GM10266 (cell line): ENCODE results near the gene METTL9.
"Not testable (repeated sequence)": the region's sequence is repeated elsewhere in the genome, so short reads cannot be mapped to it uniquely, and the experiment has no call there.

ENCODE experiments used
- DNase-seq: peaks from one replicate; pipeline ENCODE4 v3.0.0; 2012; ENCODE audit errors: extremely low spot score
- CTCF ChIP-seq: IDR thresholded peaks from 2 replicates; pipeline ENCODE4 v1.5.1; 2012; ENCODE audit warnings: mild to moderate bottlenecking, low read depth; ENCODE audit not compliant: control insufficient read depth, insufficient read depth; ENCODE audit errors: missing control alignments

Gene METTL9

GRCh38 chr16:21574372-21574771 is 25.0 kb upstream of the METTL9 start:
- no peak for DNase-seq
- TF ChIP-seq CTCF, result no peak

- DNase-seq, result not testable (repeated sequence)
These were observed 23.1 kb upstream of the METTL9 start for GRCh38 chr16:21576323-21576722.

GRCh38 chr16:21577487-21577886 is 21.9 kb upstream of the METTL9 start:
- not testable (repeated sequence) for DNase-seq

GRCh38 chr16:21578311-21578710 is 21.1 kb upstream of the METTL9 start:
- not testable (repeated sequence) for DNase-seq

- DNase-seq, result not testable (repeated sequence)
These were observed 19.2 kb upstream of the METTL9 start for GRCh38 chr16:21580131-21580530.

- no peak for DNase-seq
- no peak for TF ChIP-seq CTCF
These were observed 18.6 kb upstream of the METTL9 start for GRCh38 chr16:21580807-21581206.

GRCh38 chr16:21584817-21585216 is 14.6 kb upstream of the METTL9 start:
- no peak for TF ChIP-seq CTCF
- DNase-seq, result no peak

- not testable (repeated sequence) for DNase-seq
These were observed 10.8 kb upstream of the METTL9 start for GRCh38 chr16:21588593-21588992.

GRCh38 chr16:21589551-21589950 is 9.8 kb upstream of the METTL9 start:
- DNase-seq, result no peak
- TF ChIP-seq CTCF, result no peak

GRCh38 chr16:21590287-21590686 is 9.1 kb upstream of the METTL9 start:
- TF ChIP-seq CTCF, result no peak
- no peak for DNase-seq
